ENCODE data around the gene MED13.

MED13 gene

GRCh38 chr17:62064791-62065563, at the start of gene MED13:
Gene MED13 (minus strand): TSS chr17:62065278. CDS start chr17:62065205, 73 bp downstream.
- peak; percentile 29 to 46 for DNase-seq (ENCODE audit: low read depth in 2 of 2)

- DNase-seq (ENCODE audit: low read depth in 2 of 2) = no peak
Observed at GRCh38 chr17:62112229-62112628, 47.2 kb upstream of the MED13 start.

GRCh38 chr17:62111562-62112171, 46.6 kb upstream of the MED13 start:
- no peak for DNase-seq (ENCODE audit: low read depth in 2 of 2)

- no peak for DNase-seq (ENCODE audit: low read depth in 2 of 2)
Observed at GRCh38 chr17:62110923-62111484, 45.9 kb upstream of the MED13 start.

- DNase-seq (ENCODE audit: low read depth in 2 of 2) = no peak
Observed at GRCh38 chr17:62109924-62110323, 44.8 kb upstream of the MED13 start.

GRCh38 chr17:62109378-62109902, 44.4 kb upstream of the MED13 start:
- DNase-seq (ENCODE audit: low read depth in 2 of 2) = peak; percentile 48 to 57

GRCh38 chr17:62105861-62106260, 40.8 kb upstream of the MED13 start:
- no peak for DNase-seq (ENCODE audit: low read depth in 2 of 2)

GRCh38 chr17:62105357-62105756, 40.3 kb upstream of the MED13 start:
- no peak for DNase-seq (ENCODE audit: low read depth in 2 of 2)

- DNase-seq (ENCODE audit: low read depth in 2 of 2) = no peak
Observed at GRCh38 chr17:62101515-62101914, 36.4 kb upstream of the MED13 start.

- no peak for DNase-seq (ENCODE audit: low read depth in 2 of 2)
Observed at GRCh38 chr17:62101090-62101489, 36.0 kb upstream of the MED13 start.

- no peak for DNase-seq (ENCODE audit: low read depth in 2 of 2)
Observed at GRCh38 chr17:62100055-62100454, 35.0 kb upstream of the MED13 start.

- DNase-seq (ENCODE audit: low read depth in 2 of 2) = no peak
Observed at GRCh38 chr17:62099532-62099931, 34.5 kb upstream of the MED13 start.

- DNase-seq (ENCODE audit: low read depth in 2 of 2) = no peak
Observed at GRCh38 chr17:62098623-62099231, 33.6 kb upstream of the MED13 start.

- no peak for DNase-seq (ENCODE audit: low read depth in 2 of 2)
Observed at GRCh38 chr17:62096401-62096670, 31.3 kb upstream of the MED13 start.

- no peak for DNase-seq (ENCODE audit: low read depth in 2 of 2)
Observed at GRCh38 chr17:62094175-62094574, 29.1 kb upstream of the MED13 start.

GRCh38 chr17:62093188-62094155, 28.4 kb upstream of the MED13 start:
- no peak for DNase-seq (ENCODE audit: low read depth in 2 of 2)

GRCh38 chr17:62092784-62093183, 27.7 kb upstream of the MED13 start:
- no peak for DNase-seq (ENCODE audit: low read depth in 2 of 2)

GRCh38 chr17:62091804-62092203, 26.7 kb upstream of the MED13 start:
- no peak for DNase-seq (ENCODE audit: low read depth in 2 of 2)

GRCh38 chr17:62090868-62091267, 25.8 kb upstream of the MED13 start:
- no peak for DNase-seq (ENCODE audit: low read depth in 2 of 2)

GRCh38 chr17:62090021-62090824, 25.1 kb upstream of the MED13 start:
- no peak for DNase-seq (ENCODE audit: low read depth in 2 of 2)

GRCh38 chr17:62089334-62089733, 24.3 kb upstream of the MED13 start:
- no peak for DNase-seq (ENCODE audit: low read depth in 2 of 2)

Measured in stimulated activated CD8-positive, alpha-beta memory T cell treated with anti-CD3 and anti-CD28 coated beads, Interleukin-2, amount 100 ng/mL, for 48 hours (primary cell).